ENCODE data around the gene ROCK2. TPM values are rescaled to one million over a fixed set of nuclear protein-coding genes. Genes with fewer than 3 reads are reported as not detected.

Gene ROCK2
- total and polyA plus RNA-seq, 4 experiments from 2014 or later: 4.0 to 26.7 (median 21.6) TPM

DNA sequence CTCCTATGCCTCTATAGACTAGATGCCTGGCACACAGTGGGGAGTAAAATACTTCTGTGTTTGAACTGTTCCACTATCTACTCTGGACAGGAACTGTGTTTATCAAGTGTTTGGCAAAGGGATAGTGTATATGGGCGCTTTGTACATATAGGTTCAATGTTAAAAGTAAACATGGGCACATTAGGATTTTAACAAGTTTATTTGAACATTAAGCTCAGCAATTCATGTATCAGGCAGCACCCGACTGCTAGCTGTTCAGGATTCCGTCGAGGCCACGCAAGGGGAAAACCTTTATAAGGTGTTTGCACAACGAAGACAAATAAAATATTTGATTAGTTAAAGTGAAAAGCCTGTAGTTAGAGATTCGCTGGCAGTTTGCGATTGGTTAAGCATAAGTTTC is 43.4 kb upstream of the ROCK2 start:
- Mint-ChIP-seq H3K4me3 (no peak overlapping the region), H3K27me3 (no peaks in the 10 kb centered on the region), H3K9me3 (no peaks in the 10 kb centered on the region), H3K4me1 (no peaks in the 10 kb centered on the region), H3K27ac (no peak overlapping the region), H3K36me3 (no peaks in the 10 kb centered on the region)
- Histone ChIP-seq H3K36me3 (ENCODE audit: insufficient read depth, low read length) (no peaks in the 10 kb centered on the region), H3K4me1 (ENCODE audit: insufficient read depth, low read length) (no peaks in the 10 kb centered on the region), H3K9me3 (ENCODE audit: control insufficient read depth in 1 of 2, low read length in 2 of 2) (no peaks in the 10 kb centered on the region), H3K27ac (ENCODE audit: low read depth, low read length) (no peak overlapping the region), H3K4me3 (ENCODE audit: low read length in 2 of 2) (no peak overlapping the region), H3K27me3 (ENCODE audit: insufficient read depth, low read length) (no peaks in the 10 kb centered on the region)
- CTCF ChIA-PET (ENCODE audit: partially characterized antibody): interaction anchor here (0.8 kb wide), 1 partner anchor 30 kb away, joined by 3 read pairs; no protein-coding TSS in a partner anchor
- DNase-seq: no peak
- POLR2A ChIA-PET (ENCODE audit: partially characterized antibody): no interaction called here
- intact Hi-C loops (cut with micrococcal nuclease): no loop called here

DNA sequence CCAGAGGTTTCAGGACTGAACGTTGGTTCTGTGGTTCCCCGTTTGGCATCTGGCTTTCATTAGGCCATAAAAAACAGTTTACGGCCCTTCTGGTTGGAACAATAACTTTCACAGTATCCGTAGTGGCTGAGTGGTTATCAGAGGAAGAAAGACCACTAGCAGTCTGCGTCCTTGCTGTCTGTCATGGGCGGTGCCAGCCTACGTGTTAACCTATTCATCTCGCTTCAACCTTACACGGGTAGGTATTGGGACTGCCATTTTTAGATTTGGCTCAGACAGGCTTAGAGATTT is 42.6 kb upstream of the ROCK2 start:
- Histone ChIP-seq H3K4me3 (ENCODE audit: low read length in 2 of 2) (no peak overlapping the region), H3K9me3 (ENCODE audit: control insufficient read depth in 1 of 2, low read length in 2 of 2) (no peaks in the 10 kb centered on the region), H3K27me3 (ENCODE audit: insufficient read depth, low read length) (no peaks in the 10 kb centered on the region), H3K36me3 (ENCODE audit: insufficient read depth, low read length) (no peaks in the 10 kb centered on the region), H3K27ac (ENCODE audit: low read depth, low read length) (no peak overlapping the region), H3K4me1 (ENCODE audit: insufficient read depth, low read length) (no peaks in the 10 kb centered on the region)
- no peaks in the 10 kb centered on the region for H3K27me3 Mint-ChIP-seq
- ChIA-PET CTCF (ENCODE audit: partially characterized antibody) (no interaction called here), POLR2A (ENCODE audit: partially characterized antibody) (no interaction called here)
- no peak overlapping the region for H3K4me3 Mint-ChIP-seq
- H3K4me1 Mint-ChIP-seq: no peaks in the 10 kb centered on the region
- H3K27ac Mint-ChIP-seq: no peak overlapping the region
- H3K36me3 Mint-ChIP-seq: no peaks in the 10 kb centered on the region
- no peak for DNase-seq
- H3K9me3 Mint-ChIP-seq: no peaks in the 10 kb centered on the region
- intact Hi-C loops (cut with micrococcal nuclease): no loop called here

DNA sequence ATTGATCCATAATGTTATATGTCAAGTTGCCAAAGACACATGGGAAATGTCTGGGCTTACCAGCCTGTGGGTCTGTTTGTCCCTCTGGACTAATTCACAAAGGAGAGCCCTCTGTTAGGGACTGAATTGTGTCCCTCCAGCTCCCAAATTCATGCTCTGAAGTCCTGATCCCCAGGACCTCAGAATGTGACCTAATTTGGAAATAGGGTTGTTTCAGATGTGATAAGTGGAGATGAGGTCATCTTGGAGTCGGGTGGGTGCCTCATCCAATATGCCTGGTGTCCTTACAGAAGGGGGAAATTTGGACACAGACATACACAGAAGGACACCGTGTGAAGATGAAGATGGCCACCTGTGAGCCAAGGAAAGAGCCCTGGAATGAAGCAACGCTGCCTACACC is 41.4 kb upstream of the ROCK2 start:
- DNase-seq: no peak
- Histone ChIP-seq H3K36me3 (ENCODE audit: insufficient read depth, low read length) (no peaks in the 10 kb centered on the region), H3K27me3 (ENCODE audit: insufficient read depth, low read length) (no peaks in the 10 kb centered on the region), H3K27ac (ENCODE audit: low read depth, low read length) (no peak overlapping the region), H3K4me1 (ENCODE audit: insufficient read depth, low read length) (no peaks in the 10 kb centered on the region), H3K4me3 (ENCODE audit: low read length in 2 of 2) (no peak overlapping the region), H3K9me3 (ENCODE audit: control insufficient read depth in 1 of 2, low read length in 2 of 2) (no peaks in the 10 kb centered on the region)
- H3K4me1 Mint-ChIP-seq: peaks cover 0 to 2% (median under 1%) of the 10 kb centered on the region in 4 donors
- no peaks in the 10 kb centered on the region for H3K27me3 Mint-ChIP-seq
- H3K36me3 Mint-ChIP-seq: no peaks in the 10 kb centered on the region
- intact Hi-C loops (cut with micrococcal nuclease): no loop called here
- H3K27ac Mint-ChIP-seq: no peak overlapping the region
- no peak overlapping the region for H3K4me3 Mint-ChIP-seq
- ChIA-PET POLR2A (ENCODE audit: partially characterized antibody) (no interaction called here), CTCF (ENCODE audit: partially characterized antibody) (no interaction called here)
- H3K9me3 Mint-ChIP-seq: no peaks in the 10 kb centered on the region

DNA sequence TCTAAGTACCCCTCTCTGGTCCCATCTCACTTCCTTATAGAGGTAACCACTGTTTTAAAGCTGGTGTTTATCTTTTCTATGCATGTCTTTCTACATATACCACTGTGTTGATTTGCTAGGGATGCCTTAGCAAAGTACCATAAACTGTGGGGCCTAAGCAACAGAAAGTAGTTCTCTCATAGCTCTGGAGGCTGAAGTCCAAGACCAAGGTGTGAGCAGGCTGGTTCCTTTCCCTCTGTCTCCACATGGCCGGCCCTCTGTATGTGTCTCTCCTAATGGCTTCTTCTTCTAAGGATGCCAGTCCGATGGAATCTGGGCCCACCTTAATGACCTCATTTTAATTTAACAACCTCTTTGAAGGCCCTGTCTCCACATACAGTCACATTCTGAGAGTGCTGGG is 40.8 kb upstream of the ROCK2 start:
- no peak overlapping the region for H3K4me3 ChIP-seq (ENCODE audit: low read length in 2 of 2)
- CTCF ChIA-PET (ENCODE audit: partially characterized antibody): interaction anchor here (1.3 kb wide), 1 partner anchor 252 kb away, joined by 3 read pairs; a partner anchor contains a TSS
- H3K4me1 ChIP-seq (ENCODE audit: insufficient read depth, low read length): no peaks in the 10 kb centered on the region
- H3K9me3 Mint-ChIP-seq: no peaks in the 10 kb centered on the region
- no peaks in the 10 kb centered on the region for H3K36me3 Mint-ChIP-seq
- POLR2A ChIA-PET (ENCODE audit: partially characterized antibody): no interaction called here
- H3K27ac Mint-ChIP-seq: no peak overlapping the region
- no peak for DNase-seq
- intact Hi-C loops (cut with micrococcal nuclease): no loop called here
- no peaks in the 10 kb centered on the region for H3K27me3 Mint-ChIP-seq
- H3K9me3 ChIP-seq (ENCODE audit: control insufficient read depth in 1 of 2, low read length in 2 of 2): no peaks in the 10 kb centered on the region
- H3K27ac ChIP-seq (ENCODE audit: low read depth, low read length): no peak overlapping the region
- H3K36me3 ChIP-seq (ENCODE audit: insufficient read depth, low read length): no peaks in the 10 kb centered on the region
- H3K4me3 Mint-ChIP-seq: no peak overlapping the region
- no peaks in the 10 kb centered on the region for H3K27me3 ChIP-seq (ENCODE audit: insufficient read depth, low read length)
- peaks cover 0 to 2% (median under 1%) of the 10 kb centered on the region in 4 donors for H3K4me1 Mint-ChIP-seq

DNA sequence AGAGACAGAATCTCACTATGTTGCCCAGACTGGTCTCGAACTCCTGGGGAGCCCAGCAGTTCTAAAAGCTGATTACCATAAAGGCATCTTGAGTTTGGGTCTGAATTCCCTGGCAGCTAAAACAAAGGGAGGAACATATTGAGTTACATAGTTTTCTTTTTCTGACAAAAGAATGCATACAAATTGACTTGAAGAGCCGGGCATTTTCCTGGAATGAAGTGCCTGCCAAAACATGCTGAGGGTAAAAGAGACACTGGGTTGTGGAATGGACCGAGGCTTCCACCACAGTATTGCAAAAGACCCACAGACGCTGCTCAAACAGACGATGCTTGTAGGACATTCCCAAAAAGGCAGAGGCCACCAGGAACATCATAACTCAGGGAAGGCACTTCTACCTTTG is 35.1 kb upstream of the ROCK2 start:
- no peak overlapping the region for H3K27ac Mint-ChIP-seq
- intact Hi-C loops (cut with micrococcal nuclease): no loop called here
- Histone ChIP-seq H3K36me3 (ENCODE audit: insufficient read depth, low read length) (no peaks in the 10 kb centered on the region), H3K4me1 (ENCODE audit: insufficient read depth, low read length) (no peaks in the 10 kb centered on the region), H3K27me3 (ENCODE audit: insufficient read depth, low read length) (no peaks in the 10 kb centered on the region), H3K4me3 (ENCODE audit: low read length in 2 of 2) (no peak overlapping the region), H3K9me3 (ENCODE audit: control insufficient read depth in 1 of 2, low read length in 2 of 2) (no peaks in the 10 kb centered on the region), H3K27ac (ENCODE audit: low read depth, low read length) (no peak overlapping the region)
- CTCF ChIA-PET (ENCODE audit: partially characterized antibody): no interaction called here
- no peaks in the 10 kb centered on the region for H3K36me3 Mint-ChIP-seq
- POLR2A ChIA-PET (ENCODE audit: partially characterized antibody): no interaction called here
- no peaks in the 10 kb centered on the region for H3K9me3 Mint-ChIP-seq
- no peaks in the 10 kb centered on the region for H3K27me3 Mint-ChIP-seq
- peaks cover 0 to 2% (median under 1%) of the 10 kb centered on the region in 4 donors for H3K4me1 Mint-ChIP-seq
- no peak overlapping the region for H3K4me3 Mint-ChIP-seq
- no peak for DNase-seq

DNA sequence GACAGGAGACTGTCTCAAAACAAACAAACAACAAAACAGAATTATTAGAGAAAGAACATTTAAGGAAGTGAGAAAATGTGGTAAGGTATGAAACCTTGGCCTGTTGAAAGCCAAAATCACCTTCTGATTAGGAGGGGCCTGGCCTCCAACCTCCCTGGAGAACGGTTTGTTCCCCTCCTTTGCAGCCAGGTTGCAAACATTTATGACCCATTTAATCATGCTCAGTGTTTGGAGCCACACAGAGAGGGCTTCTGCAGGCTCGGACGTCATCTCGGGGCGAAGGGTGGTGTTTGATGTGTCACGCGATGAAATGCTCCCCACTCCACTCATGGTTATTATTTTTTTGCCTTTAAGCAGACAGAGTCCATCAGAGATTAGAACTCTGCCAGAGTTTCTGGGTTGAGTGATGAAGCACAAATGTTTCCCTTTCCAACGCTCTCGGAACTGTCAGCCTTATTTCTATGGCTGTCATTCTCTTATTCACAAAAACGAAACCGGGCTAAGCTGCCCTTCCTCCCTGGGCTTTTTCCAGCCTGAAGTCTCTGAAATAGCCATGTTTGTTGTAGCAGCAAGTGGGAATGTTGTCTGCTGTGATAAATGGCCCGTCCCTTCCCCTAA is 33.6 kb upstream of the ROCK2 start:
- no peak overlapping the region for H3K4me3 ChIP-seq (ENCODE audit: low read length in 2 of 2)
- Mint-ChIP-seq H3K36me3 (no peaks in the 10 kb centered on the region), H3K27ac (no peak overlapping the region), H3K4me3 (no peak overlapping the region), H3K9me3 (no peaks in the 10 kb centered on the region), H3K27me3 (no peaks in the 10 kb centered on the region), H3K4me1 (peaks cover 0 to 2% (median under 1%) of the 10 kb centered on the region in 4 donors)
- H3K36me3 ChIP-seq (ENCODE audit: insufficient read depth, low read length): no peaks in the 10 kb centered on the region
- CTCF ChIA-PET (ENCODE audit: partially characterized antibody): interaction anchor here (1.6 kb wide), 1 partner anchor 248 kb away, joined by 4 read pairs; no protein-coding TSS in a partner anchor
- no peaks in the 10 kb centered on the region for H3K4me1 ChIP-seq (ENCODE audit: insufficient read depth, low read length)
- POLR2A ChIA-PET (ENCODE audit: partially characterized antibody): no interaction called here
- DNase-seq: no peak
- no peaks in the 10 kb centered on the region for H3K27me3 ChIP-seq (ENCODE audit: insufficient read depth, low read length)
- intact Hi-C loops (cut with micrococcal nuclease): no loop called here
- no peaks in the 10 kb centered on the region for H3K9me3 ChIP-seq (ENCODE audit: control insufficient read depth in 1 of 2, low read length in 2 of 2)
- H3K27ac ChIP-seq (ENCODE audit: low read depth, low read length): no peak overlapping the region

DNA sequence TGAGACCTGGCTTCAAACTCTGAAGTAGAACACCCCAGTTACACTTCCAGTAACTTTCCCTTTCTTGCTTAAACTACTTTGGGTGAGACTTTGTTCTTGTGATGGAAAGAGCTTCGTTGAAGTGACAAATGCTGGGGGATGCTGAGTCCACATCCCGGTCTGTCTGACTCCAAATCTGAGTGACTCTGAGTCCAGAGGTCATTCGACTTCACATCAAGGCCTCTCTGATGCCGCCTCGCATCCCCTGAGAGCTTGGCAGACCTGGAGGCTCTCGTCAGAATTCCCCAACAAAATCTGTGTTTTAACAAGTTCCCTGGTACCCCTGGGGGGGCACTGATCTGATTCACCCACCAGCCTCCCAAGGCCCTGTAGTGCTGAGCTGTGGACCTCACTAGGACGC is 31.6 kb upstream of the ROCK2 start:
- Histone ChIP-seq H3K9me3 (ENCODE audit: control insufficient read depth in 1 of 2, low read length in 2 of 2) (no peaks in the 10 kb centered on the region), H3K4me3 (ENCODE audit: low read length in 2 of 2) (no peak overlapping the region), H3K4me1 (ENCODE audit: insufficient read depth, low read length) (no peaks in the 10 kb centered on the region), H3K27ac (ENCODE audit: low read depth, low read length) (no peak overlapping the region), H3K36me3 (ENCODE audit: insufficient read depth, low read length) (no peaks in the 10 kb centered on the region), H3K27me3 (ENCODE audit: insufficient read depth, low read length) (no peaks in the 10 kb centered on the region)
- no peak for DNase-seq
- intact Hi-C loops (cut with micrococcal nuclease): no loop called here
- ChIA-PET CTCF (ENCODE audit: partially characterized antibody) (interaction anchor here (1.6 kb wide), 1 partner anchor 246 kb away, joined by 4 read pairs; no protein-coding TSS in a partner anchor), POLR2A (ENCODE audit: partially characterized antibody) (no interaction called here)
- Mint-ChIP-seq H3K27me3 (no peaks in the 10 kb centered on the region), H3K9me3 (no peaks in the 10 kb centered on the region), H3K4me3 (no peak overlapping the region), H3K27ac (no peak overlapping the region), H3K4me1 (peaks cover 0 to under 1% (median under 1%) of the 10 kb centered on the region in 4 donors), H3K36me3 (no peaks in the 10 kb centered on the region)

DNA sequence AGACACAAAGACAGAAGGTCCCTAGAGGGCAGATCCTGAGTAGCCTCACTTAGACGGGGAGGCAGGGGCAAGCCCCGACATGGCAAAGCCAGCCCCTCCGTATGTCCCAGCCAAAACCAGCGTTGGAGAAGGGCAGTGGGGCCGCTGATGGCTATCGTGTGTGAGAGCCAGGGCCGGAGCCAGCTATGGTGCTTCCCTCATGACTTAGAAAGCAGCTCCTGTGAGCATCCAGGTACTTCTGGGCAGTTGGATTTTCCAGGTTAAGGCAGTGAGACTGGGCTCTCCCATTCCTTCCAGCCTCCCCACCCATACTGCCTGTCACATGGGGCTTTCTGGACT is 31.2 kb upstream of the ROCK2 start:
- H3K36me3 Mint-ChIP-seq: no peaks in the 10 kb centered on the region
- ChIA-PET CTCF (ENCODE audit: partially characterized antibody) (no interaction called here), POLR2A (ENCODE audit: partially characterized antibody) (no interaction called here)
- no peaks in the 10 kb centered on the region for H3K9me3 ChIP-seq (ENCODE audit: control insufficient read depth in 1 of 2, low read length in 2 of 2)
- H3K27me3 Mint-ChIP-seq: no peaks in the 10 kb centered on the region
- H3K9me3 Mint-ChIP-seq: no peaks in the 10 kb centered on the region
- H3K4me3 ChIP-seq (ENCODE audit: low read length in 2 of 2): no peak overlapping the region
- intact Hi-C loops (cut with micrococcal nuclease): no loop called here
- H3K27me3 ChIP-seq (ENCODE audit: insufficient read depth, low read length): no peaks in the 10 kb centered on the region
- H3K36me3 ChIP-seq (ENCODE audit: insufficient read depth, low read length): no peaks in the 10 kb centered on the region
- H3K27ac ChIP-seq (ENCODE audit: low read depth, low read length): no peak overlapping the region
- H3K27ac Mint-ChIP-seq: no peak overlapping the region
- no peaks in the 10 kb centered on the region for H3K4me1 ChIP-seq (ENCODE audit: insufficient read depth, low read length)
- DNase-seq: no peak
- no peaks in the 10 kb centered on the region for H3K4me1 Mint-ChIP-seq
- no peak overlapping the region for H3K4me3 Mint-ChIP-seq

Measured in CD4-positive, alpha-beta memory T cell (primary cell).